Measurements from ENCODE around the gene GPR143. TPM values are rescaled to one million over a fixed set of nuclear protein-coding genes. Genes with fewer than 3 reads are reported as not detected.

The GPR143 gene
- total RNA-seq, 4 donors from 2014 or later = 3.6 to 10.6 (median 9.1) TPM

DNA sequence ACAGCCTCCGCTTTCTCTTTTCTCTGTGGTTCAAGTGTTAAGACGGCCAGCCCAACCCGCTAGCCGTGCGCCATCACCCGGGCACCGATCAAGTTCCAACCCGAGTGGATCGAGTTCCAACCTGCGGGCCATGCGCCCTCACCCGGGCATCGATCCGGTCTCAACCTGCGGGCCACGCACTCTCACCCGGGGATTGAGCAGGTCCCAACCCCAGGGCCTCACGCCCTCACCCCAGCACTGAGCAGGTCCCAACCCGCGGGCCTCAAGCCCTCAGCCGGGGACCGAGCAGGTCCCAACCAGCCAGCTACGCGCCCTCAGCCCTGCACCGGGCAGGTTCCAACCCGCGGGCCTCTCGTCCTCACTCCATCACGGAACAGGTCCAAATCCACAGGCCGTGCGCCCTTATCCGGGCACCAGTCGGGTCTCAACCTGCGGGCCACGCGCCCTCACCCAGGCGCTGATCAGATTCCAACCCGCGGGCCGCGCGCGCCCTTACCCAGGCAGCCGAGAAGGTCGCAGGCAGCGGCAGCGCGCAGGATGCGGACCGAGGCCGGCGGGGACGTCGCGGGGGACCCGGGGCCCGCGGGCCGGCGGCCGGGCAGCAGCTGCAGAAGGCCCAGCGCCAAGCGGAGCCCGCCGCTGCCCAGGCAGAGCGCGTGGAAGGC, 443 bp downstream of the GPR143 start:
- Histone ChIP-seq H3K4me3 (peak overlapping the region; percentile 7), H3K9me3 (no peaks in the 10 kb centered on the region), H3K27me3 (no peaks in the 10 kb centered on the region), H3K4me1 (no peaks in the 10 kb centered on the region), H3K36me3 (no peaks in the 10 kb centered on the region), H3K27ac (no peak overlapping the region)
- WGBS = 54% methylated on average over 17 of the region's 67 CpGs
- TF ChIP-seq, protein P1, sequence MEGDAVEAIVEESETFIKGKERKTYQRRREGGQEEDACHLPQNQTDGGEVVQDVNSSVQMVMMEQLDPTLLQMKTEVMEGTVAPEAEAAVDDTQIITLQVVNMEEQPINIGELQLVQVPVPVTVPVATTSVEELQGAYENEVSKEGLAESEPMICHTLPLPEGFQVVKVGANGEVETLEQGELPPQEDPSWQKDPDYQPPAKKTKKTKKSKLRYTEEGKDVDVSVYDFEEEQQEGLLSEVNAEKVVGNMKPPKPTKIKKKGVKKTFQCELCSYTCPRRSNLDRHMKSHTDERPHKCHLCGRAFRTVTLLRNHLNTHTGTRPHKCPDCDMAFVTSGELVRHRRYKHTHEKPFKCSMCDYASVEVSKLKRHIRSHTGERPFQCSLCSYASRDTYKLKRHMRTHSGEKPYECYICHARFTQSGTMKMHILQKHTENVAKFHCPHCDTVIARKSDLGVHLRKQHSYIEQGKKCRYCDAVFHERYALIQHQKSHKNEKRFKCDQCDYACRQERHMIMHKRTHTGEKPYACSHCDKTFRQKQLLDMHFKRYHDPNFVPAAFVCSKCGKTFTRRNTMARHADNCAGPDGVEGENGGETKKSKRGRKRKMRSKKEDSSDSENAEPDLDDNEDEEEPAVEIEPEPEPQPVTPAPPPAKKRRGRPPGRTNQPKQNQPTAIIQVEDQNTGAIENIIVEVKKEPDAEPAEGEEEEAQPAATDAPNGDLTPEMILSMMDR (IDR thresholded peaks at IDR 0.05) = no peak
- TF ChIP-seq POLR2A (IDR thresholded peaks at IDR 0.05) = no peak
- no peak for TF ChIP-seq POLR2AphosphoS5 (IDR thresholded peaks at IDR 0.05)
- TF ChIP-seq EP300 (IDR thresholded peaks at IDR 0.05) = no peak
- DNase-seq (ENCODE audit: low spot score in 2 of 2) = no peak

DNA sequence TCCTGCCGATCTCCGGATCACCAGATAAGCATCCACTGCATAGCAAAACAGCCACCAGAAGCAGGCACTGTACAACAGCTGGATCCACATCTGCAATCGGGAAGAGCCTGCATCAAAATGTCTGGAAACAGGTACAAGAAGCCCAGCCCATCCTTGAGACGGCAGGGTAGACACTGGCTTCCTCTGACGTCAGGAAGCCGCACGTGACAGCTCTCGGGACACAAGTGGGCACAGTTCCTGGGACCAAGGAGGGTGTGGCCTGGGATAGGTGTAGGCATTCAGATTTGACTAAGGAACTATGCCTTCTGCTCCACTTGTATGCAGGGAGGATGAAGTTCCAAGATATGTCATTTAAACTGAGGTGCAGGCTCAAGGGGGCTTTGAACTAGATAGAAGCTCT, 6.3 kb downstream of the GPR143 start:
- Histone ChIP-seq H3K27me3 (no peaks in the 10 kb centered on the region), H3K36me3 (no peaks in the 10 kb centered on the region), H3K4me3 (no peak overlapping the region), H3K9me3 (no peaks in the 10 kb centered on the region), H3K27ac (no peak overlapping the region), H3K4me1 (no peaks in the 10 kb centered on the region)
- no peak for TF ChIP-seq POLR2A (IDR thresholded peaks at IDR 0.05)
- no peak for TF ChIP-seq EP300 (IDR thresholded peaks at IDR 0.05)
- TF ChIP-seq, protein P1 (IDR thresholded peaks at IDR 0.05) = no peak
- TF ChIP-seq POLR2AphosphoS5 (IDR thresholded peaks at IDR 0.05) = no peak
- WGBS = 67% methylated on average over 8 of the region's 8 CpGs
- no peak for DNase-seq (ENCODE audit: low spot score in 2 of 2)

- Histone ChIP-seq H3K4me1 (no peaks in the 10 kb centered on the region), H3K4me3 (no peak overlapping the region), H3K27ac (no peak overlapping the region), H3K9me3 (no peaks in the 10 kb centered on the region), H3K27me3 (no peaks in the 10 kb centered on the region), H3K36me3 (no peaks in the 10 kb centered on the region)
- DNase-seq (ENCODE audit: low spot score in 2 of 2) = no peak
- WGBS = 69% methylated on average over 4 of the region's 4 CpGs
- TF ChIP-seq POLR2AphosphoS5 (IDR thresholded peaks at IDR 0.05) = no peak
- TF ChIP-seq, protein P1 (IDR thresholded peaks at IDR 0.05) = no peak
- TF ChIP-seq EP300 (IDR thresholded peaks at IDR 0.05) = no peak
- TF ChIP-seq POLR2A (IDR thresholded peaks at IDR 0.05) = no peak
Observed at GRCh38 chrX:9758021-9758638, 7.5 kb downstream of the GPR143 start.

DNA sequence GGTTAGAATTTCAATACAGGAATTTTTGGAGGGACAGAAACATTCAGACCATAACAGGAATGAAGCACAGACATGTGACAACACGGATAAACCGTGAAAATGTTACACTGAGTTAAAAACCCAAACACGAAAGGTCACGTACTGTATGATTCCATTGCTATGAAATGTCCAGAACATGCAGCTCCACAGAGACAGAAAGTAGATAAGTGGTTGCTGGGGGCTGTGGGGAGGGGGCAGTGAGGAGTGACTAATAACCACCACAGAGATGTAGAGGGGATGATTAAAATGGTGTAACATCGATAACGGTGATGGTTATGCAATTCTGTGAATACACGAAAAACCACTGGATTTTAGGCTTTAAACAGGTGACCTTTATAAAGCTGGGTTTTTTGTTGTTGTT, 8.3 kb downstream of the GPR143 start:
- H3K27ac ChIP-seq = no peak overlapping the region
- H3K36me3 ChIP-seq = no peaks in the 10 kb centered on the region
- H3K4me3 ChIP-seq = no peak overlapping the region
- H3K9me3 ChIP-seq = no peaks in the 10 kb centered on the region
- H3K27me3 ChIP-seq = no peaks in the 10 kb centered on the region
- no peak for DNase-seq (ENCODE audit: low spot score in 2 of 2)
- no peaks in the 10 kb centered on the region for H3K4me1 ChIP-seq
- TF ChIP-seq POLR2A (IDR thresholded peaks at IDR 0.05) = no peak
- TF ChIP-seq, protein P1 (IDR thresholded peaks at IDR 0.05) = no peak
- no peak for TF ChIP-seq POLR2AphosphoS5 (IDR thresholded peaks at IDR 0.05)
- no peak for TF ChIP-seq EP300 (IDR thresholded peaks at IDR 0.05)
- WGBS = 94% methylated on average over 7 of the region's 7 CpGs

DNA sequence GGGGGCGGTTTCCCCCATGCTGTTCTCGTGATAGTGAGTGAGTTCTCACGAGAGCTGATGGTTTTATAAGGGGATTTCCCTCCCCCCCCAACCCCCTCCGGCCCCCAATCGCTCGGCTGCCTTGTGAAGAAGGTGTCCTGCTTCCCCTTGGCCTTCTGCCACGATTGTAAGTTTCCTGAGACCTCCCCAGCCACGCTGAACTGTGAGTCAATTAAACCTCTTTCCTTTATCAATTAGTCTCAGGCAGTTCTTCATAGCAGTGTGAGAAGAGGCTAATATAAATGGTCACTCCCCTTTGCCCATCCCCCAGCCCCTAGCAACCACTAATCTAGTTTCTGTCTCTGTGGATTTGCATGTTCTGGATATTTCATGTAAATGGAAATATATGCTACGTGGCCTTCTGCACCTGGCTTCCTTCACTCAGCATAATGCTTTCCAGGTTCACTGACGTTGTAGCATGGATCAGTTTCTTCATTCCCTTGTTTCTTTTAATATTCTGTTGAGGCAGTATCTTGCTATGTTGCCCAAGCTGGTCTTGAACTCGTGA, 16.4 kb downstream of the GPR143 start:
- TF ChIP-seq POLR2A (IDR thresholded peaks at IDR 0.05) (no peak), POLR2AphosphoS5 (IDR thresholded peaks at IDR 0.05) (no peak), EP300 (IDR thresholded peaks at IDR 0.05) (no peak)
- TF ChIP-seq, protein P1 (IDR thresholded peaks at IDR 0.05) = no peak
- H3K27ac ChIP-seq = no peak overlapping the region
- no peaks in the 10 kb centered on the region for H3K9me3 ChIP-seq
- no peaks in the 10 kb centered on the region for H3K4me1 ChIP-seq
- WGBS = 65% methylated on average over 11 of the region's 11 CpGs
- H3K36me3 ChIP-seq = no peaks in the 10 kb centered on the region
- H3K27me3 ChIP-seq = no peaks in the 10 kb centered on the region
- no peak overlapping the region for H3K4me3 ChIP-seq
- DNase-seq (ENCODE audit: low spot score in 2 of 2) = no peak
